SKM-1 (cell line): ENCODE measurements around the gene VEGFC.

Experiments
- DNase-seq: peaks from one replicate; lab custom pipeline; 2025; ENCODE audit not compliant: unreplicated experiment; lab: John Stamatoyannopoulos, UW

VEGFC gene

GRCh38 chr4:176767183-176767582 is 25.5 kb downstream of the VEGFC start:
- no peak for DNase-seq

GRCh38 chr4:176762661-176763308 is 29.9 kb downstream of the VEGFC start:
- DNase-seq = no peak

GRCh38 chr4:176761872-176762271 is 30.9 kb downstream of the VEGFC start:
- DNase-seq = no peak

GRCh38 chr4:176760471-176760870 is 32.3 kb downstream of the VEGFC start:
- no peak for DNase-seq

GRCh38 chr4:176758731-176759130 is 34.0 kb downstream of the VEGFC start:
- DNase-seq = no peak

- DNase-seq = no peak
Observed at GRCh38 chr4:176758323-176758722, 34.4 kb downstream of the VEGFC start.

GRCh38 chr4:176755613-176756012 is 37.1 kb downstream of the VEGFC start:
- no peak for DNase-seq

GRCh38 chr4:176755001-176755400 is 37.7 kb downstream of the VEGFC start:
- no peak for DNase-seq

GRCh38 chr4:176753049-176753448 is 39.7 kb downstream of the VEGFC start:
- DNase-seq = no peak

- DNase-seq = no peak
Observed at GRCh38 chr4:176752191-176752749, 40.5 kb downstream of the VEGFC start.

- DNase-seq = no peak
Observed at GRCh38 chr4:176751061-176751460, 41.7 kb downstream of the VEGFC start.

- no peak for DNase-seq
Observed at GRCh38 chr4:176746846-176747245, 45.9 kb downstream of the VEGFC start.

GRCh38 chr4:176745902-176746301 is 46.8 kb downstream of the VEGFC start:
- no peak for DNase-seq

- no peak for DNase-seq
Observed at GRCh38 chr4:176744091-176744490, 48.6 kb downstream of the VEGFC start.

GRCh38 chr4:176742211-176742610 is 50.5 kb downstream of the VEGFC start:
- DNase-seq = no peak

GRCh38 chr4:176741253-176741652 is 51.5 kb downstream of the VEGFC start:
- no peak for DNase-seq

- DNase-seq = no peak
Observed at GRCh38 chr4:176735300-176735699, 57.4 kb downstream of the VEGFC start.

- no peak for DNase-seq
Observed at GRCh38 chr4:176734461-176734860, 58.3 kb downstream of the VEGFC start.

GRCh38 chr4:176729489-176729888 is 63.2 kb downstream of the VEGFC start:
- DNase-seq = no peak

- DNase-seq = no peak
Observed at GRCh38 chr4:176726803-176727202, 65.9 kb downstream of the VEGFC start.

- no peak for DNase-seq
Observed at GRCh38 chr4:176721459-176721858, 71.3 kb downstream of the VEGFC start.

- DNase-seq = no peak
Observed at GRCh38 chr4:176718881-176719280, 73.8 kb downstream of the VEGFC start.

GRCh38 chr4:176717237-176717636 is 75.5 kb downstream of the VEGFC start:
- DNase-seq = no peak
